ENCODE results near the gene SLC9A2.
A peak's percentile ranks its signal among the peaks of the same experiment; 100 is the strongest.

The SLC9A2 gene

DNA sequence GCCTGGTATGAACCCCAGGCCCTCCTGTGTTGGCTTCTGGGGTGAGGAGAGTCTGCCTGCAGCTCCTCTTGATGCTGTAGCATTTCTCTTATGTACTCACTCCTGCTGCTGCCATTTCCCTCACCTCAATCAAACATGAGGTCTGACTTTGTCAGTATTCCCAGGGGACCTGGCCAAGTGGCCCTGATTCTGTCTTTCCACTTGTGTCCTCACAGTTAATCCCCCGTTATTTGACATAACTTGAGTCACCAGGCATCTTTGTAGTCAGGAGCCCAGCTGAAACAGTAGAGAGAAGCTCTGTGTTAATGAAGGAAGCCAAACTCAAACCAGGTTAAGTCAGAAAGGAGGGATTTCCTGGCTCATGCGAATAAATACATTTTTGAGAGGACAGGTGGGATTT, 55.0 kb downstream of the SLC9A2 start:
- no peak for DNase-seq

DNA sequence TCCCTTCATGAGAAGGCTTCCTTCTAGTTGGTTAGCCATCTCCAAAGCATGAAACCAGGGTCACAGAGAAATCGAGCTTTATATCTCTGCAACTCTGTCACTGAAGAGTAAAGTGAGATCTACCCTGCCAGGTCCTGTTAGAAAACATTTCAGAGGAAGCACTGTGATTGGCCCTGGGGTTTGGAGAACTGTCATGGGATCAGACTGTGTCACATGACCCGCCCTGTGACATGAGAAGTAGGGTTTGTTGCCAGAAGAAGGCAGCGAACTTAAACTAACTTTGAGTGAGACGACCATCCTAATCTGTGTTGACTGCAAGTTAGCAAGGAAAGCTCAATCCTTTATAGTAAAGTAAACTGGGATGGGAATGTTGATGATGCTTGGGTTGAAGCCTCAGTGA, 55.5 kb downstream of the SLC9A2 start:
- no peak for DNase-seq

- no peak for DNase-seq
Observed at GRCh38 chr2:102677244-102678215, 58.2 kb downstream of the SLC9A2 start.

DNA sequence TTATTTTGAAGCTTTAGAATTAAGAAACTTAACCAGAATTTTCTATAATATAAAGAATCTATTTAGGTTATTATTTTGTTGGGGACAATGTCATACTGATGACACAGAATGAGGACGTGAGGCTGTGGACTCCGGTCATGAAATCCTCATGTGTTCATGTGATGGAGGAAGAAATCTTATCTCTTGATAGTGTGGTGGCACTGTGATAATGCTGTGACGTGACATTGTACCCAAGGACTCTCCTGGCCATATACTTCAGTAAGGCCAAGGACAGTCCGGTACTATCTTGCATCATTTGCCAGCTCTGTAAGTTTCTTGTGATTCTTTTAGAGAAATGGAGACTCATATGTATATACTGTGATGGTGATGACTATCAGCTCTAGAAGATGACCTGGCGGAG, 59.1 kb downstream of the SLC9A2 start:
- DNase-seq = no peak

- DNase-seq = no peak
Observed at GRCh38 chr2:102686479-102687439, 67.4 kb downstream of the SLC9A2 start.

- no peak for DNase-seq
Observed at GRCh38 chr2:102690012-102690411, 70.7 kb downstream of the SLC9A2 start.

DNA sequence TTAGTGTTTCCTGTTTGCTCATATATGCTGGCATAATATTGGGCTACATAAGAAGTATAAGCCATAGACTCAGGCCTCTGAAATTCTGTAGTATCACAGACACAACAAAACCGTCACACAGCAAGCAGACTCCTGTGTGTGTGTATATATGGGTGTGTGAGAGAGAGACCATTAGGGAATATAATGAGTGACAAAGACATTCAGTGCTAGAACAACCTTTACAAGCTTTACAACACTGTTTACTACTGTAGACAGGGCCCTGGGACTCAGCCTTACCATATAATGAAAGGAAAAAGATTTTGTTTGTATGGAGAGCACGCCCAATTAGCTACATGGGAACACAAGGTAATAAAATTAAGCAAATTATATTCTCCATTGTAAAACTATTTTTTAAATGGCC, 77.1 kb downstream of the SLC9A2 start:
- DNase-seq = no peak

DNA sequence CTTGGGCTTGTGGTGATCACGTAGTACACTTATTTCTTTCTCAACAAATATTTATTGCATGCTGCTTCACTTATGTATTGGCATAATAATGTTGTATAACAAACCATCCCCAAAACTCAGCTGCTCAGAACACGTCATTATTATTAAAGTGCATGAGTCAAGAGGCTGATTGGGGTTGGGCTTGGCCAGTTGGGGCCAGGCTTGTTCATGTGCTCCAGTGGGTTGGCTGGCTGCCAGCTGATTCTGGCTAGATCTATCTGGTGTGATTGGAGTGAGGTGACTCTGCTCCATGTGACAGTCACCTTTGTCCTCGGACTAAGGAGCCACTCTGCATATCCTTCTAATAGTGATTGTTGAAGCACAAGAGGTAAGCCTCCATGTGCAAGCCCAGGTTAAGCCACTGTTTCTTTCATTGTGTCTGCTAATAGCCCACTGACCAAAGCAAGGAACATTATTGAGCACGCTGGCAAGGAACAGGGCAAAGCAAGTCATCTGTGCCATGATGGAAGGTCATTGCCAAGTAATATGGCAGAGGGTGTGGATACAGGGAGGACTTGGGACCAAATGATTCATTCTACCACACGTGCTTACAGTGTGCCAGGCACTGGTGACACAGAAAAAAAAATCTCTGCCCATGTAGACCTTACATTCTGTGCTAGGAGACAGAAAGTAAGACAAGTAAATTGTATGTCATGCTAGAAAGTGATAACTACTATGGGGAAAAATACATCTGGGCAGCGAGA, 79.2 kb downstream of the SLC9A2 start:
- no peak for DNase-seq

- no peak for DNase-seq
Observed at GRCh38 chr2:102703305-102703704, 84.0 kb downstream of the SLC9A2 start.

DNA sequence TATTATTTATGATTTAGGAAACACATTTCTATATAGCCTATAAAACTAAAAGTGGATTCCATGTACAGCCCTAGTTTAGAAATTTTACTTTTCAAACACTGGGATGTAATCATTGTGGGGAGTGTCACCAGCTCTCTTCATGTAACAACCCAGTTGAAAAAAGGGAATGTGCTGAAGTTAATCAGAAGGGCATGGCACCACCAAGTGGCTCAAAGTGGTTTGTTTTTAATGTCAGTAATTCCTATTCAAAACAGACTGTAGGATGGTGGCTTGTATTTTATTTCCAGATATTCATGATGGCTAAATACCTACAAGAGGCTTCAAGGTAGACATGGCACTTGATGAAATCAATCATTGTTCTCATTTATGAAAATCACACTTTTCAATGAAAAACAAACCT, 84.4 kb downstream of the SLC9A2 start:
- DNase-seq = peak; percentile 23

DNA sequence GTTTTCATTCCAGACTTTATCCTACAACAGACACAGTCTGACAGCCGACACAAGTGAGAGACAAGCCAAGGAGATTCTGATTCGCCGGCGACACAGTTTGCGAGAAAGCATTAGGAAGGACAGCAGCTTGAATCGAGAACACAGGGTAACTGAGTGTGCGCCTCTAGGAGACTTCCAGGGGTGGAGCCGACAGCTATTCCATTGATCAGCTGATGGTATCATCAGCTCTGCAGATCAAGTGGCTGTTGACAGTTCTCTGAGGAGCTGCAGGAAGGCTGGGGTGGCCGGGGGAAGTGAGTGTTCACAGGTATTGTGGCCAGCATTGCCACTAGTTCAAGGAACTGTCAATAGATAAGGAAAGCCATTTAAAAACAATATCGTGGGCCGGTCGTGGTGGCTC, 85.2 kb downstream of the SLC9A2 start:
- no peak for DNase-seq

- no peak for DNase-seq
Observed at GRCh38 chr2:102707796-102708695, 88.7 kb downstream of the SLC9A2 start.

DNA sequence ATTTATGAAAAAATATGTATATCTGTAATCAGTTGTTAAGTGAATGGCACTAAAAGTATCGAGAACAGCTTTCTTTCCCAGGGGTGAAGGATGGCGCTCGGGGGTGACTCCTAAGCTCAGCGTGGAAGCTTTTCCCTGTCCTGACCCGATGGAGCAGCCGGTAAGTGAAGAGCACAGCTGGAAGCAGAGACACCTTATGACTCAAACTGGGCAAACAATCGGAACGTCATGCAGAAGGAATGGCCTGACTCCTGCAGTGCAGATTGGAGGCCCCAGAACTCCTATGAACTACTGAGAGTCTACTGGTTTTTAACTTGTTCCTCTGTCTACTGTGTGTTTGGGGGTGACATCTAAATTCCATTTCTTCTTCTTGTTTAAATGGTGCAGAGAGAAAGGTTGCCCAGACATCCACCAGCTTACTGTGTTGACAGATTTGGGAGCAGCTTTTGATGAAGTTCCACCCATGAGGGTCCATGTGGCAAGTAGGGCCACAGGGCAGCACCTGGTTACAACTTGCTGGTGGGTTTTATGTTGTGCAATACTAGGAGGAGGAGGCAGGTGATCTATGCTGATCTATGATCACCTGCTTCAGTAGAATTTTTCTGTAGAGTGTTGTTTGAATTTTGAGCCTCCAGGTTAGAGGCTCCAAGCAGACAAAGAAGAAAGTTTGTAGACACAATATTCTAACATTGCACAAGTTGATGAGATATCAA, 89.7 kb downstream of the SLC9A2 start:
- DNase-seq = no peak

GRCh38 chr2:102717308-102718018, 98.1 kb downstream of the SLC9A2 start:
- peak; percentile 6 for DNase-seq

- DNase-seq = no peak
Observed at GRCh38 chr2:102718387-102719316, 99.3 kb downstream of the SLC9A2 start.

- no peak for DNase-seq
Observed at GRCh38 chr2:102724016-102724490, 104.7 kb downstream of the SLC9A2 start.

DNA sequence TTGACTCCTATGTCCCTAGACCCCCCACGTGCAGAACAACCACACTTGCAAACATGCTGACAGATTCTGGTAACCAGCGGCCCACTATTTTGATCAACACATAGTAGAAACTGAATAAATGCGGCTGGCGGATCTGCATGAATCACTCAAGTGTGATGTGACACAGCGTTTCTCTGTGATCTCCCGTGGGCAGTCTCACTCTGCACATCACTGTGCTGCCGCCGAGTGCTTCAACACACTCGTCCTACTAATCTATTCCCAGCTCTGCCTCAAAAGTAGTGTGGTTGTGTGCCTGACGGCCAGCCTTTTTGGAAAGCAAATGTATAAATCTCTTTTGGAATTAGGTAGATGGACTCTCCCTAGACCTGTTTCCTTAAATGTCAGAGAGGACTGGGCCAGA, 105.2 kb downstream of the SLC9A2 start:
- no peak for DNase-seq

DNA sequence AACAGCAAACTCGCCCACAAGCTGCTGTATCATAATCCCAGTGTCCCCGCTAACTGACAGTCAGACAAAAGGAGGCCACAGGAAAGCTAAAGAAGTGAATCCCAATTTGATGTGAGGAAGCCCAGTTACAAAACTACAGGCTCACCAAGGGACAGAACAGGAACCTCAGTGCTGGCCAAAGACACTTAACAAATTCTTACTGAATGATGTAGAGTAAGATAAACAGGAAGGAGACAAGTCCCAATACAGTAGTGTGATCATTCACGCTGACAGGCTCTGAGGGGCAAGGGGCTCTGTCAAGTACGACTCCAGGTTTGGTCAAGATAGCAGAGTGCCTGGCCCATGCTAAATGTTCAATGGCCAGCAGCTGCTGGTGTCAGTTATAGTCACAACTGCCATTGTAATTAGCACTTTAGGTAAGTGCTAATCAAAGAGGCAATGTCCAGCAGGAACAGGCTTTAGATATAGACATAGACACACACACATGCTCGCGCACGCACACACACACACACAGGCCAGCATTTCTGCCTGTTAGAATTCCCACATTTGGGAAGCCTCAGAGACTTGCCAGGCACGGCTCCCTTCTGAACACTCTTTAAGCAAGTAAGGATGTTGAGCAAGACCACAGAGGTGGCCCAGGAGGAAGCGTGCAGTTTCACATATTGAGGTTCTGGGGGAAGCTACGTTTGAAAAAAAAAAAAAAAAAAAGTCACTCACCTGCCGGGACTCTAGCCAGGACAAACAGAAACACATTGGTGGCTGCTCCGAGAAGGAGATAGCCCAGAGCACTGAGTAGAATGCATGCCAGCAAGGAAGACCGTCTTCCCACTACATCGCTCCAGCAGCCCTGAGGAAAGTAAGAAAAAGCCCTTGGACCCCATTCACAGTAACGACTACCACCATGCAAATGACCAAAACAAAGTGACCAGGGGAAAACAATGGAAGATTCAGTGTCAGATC, 107.1 kb downstream of the SLC9A2 start:
- DNase-seq = no peak

Measured in suppressor macrophage treated with lipopolysaccharide for 4 hours (primary cell).